WTC11 (cell line): ENCODE measurements around the gene PGPEP1.

Experiments
- ELF4 ChIP-seq: sonication (generic); formaldehyde crosslinking; IDR thresholded peaks from 2 replicates; pipeline ENCODE4 v1.8.1; 2022; ENCODE audit warnings: low read depth, mild to moderate bottlenecking, moderate library complexity, missing genetic modification reagents
- ESRRA ChIP-seq: sonication (generic); formaldehyde crosslinking; IDR thresholded peaks from 2 replicates; pipeline ENCODE4 v1.8.1; 2022; ENCODE audit warnings: mild to moderate bottlenecking, missing genetic modification reagents, borderline replicate concordance
- NR2C2 ChIP-seq: sonication (generic); formaldehyde crosslinking; IDR thresholded peaks from 2 replicates; pipeline ENCODE4 v1.8.0; 2022; ENCODE audit warnings: mild to moderate bottlenecking, missing genetic modification reagents
- SP1 ChIP-seq: sonication (generic); formaldehyde crosslinking; conservative IDR thresholded peaks from 2 replicates; pipeline ENCODE4 v1.8.1; 2022; ENCODE audit warnings: missing genetic modification reagents
- ZNF138 ChIP-seq: sonication (generic); formaldehyde crosslinking; conservative IDR thresholded peaks from 2 replicates; pipeline ENCODE4 v1.8.1; 2022; ENCODE audit warnings: mild to moderate bottlenecking, moderate library complexity, missing genetic modification reagents
- TF ChIP-seq, protein P1 (sequence below): fragments of 200-600 bp; IDR thresholded peaks from 2 replicates; pipeline ENCODE4 v1.8.0; 2022; ENCODE audit warnings: antibody characterized with exemption
- TF ChIP-seq, protein P2 (sequence below): sonication (generic); formaldehyde crosslinking; IDR thresholded peaks from 2 replicates; pipeline ENCODE4 v1.8.1; 2023; ENCODE audit warnings: mild to moderate bottlenecking, missing genetic modification reagents
- TF ChIP-seq, protein P3 (sequence below): sonication (generic); formaldehyde crosslinking; IDR thresholded peaks from 2 replicates; pipeline ENCODE4 v1.8.1; 2022; ENCODE audit warnings: low read depth, missing genetic modification reagents, borderline replicate concordance

DNA sequence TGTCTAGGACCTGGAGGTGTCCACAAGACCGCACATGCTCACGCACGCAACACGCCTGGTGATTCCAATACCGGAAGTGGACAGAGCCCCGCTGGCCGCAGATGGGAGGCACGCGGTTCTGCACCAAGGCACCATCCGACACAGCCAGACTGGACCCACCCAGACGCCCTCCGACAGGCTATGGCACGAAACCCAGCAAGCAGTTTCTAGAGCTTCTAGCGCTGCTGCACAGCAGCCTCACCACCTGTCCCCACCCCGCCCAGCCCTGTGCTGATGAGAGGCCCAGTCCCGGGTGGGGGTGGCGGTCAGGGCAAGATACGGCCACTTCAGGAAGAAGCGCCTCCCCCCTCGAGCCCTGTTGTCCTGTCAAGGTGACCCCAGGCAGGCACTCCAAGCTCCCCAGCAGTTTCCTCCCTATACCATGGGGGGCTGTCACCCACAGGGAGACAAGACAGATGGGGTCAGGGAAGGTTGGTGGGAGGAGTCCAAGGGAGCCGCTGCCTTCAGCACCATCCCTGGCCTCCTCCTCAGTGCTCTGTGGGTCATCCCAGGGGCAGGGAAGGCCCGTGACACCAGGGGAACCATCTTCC lies 28.8 kb upstream of the PGPEP1 start:
- TF ChIP-seq, protein P1, sequence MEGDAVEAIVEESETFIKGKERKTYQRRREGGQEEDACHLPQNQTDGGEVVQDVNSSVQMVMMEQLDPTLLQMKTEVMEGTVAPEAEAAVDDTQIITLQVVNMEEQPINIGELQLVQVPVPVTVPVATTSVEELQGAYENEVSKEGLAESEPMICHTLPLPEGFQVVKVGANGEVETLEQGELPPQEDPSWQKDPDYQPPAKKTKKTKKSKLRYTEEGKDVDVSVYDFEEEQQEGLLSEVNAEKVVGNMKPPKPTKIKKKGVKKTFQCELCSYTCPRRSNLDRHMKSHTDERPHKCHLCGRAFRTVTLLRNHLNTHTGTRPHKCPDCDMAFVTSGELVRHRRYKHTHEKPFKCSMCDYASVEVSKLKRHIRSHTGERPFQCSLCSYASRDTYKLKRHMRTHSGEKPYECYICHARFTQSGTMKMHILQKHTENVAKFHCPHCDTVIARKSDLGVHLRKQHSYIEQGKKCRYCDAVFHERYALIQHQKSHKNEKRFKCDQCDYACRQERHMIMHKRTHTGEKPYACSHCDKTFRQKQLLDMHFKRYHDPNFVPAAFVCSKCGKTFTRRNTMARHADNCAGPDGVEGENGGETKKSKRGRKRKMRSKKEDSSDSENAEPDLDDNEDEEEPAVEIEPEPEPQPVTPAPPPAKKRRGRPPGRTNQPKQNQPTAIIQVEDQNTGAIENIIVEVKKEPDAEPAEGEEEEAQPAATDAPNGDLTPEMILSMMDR: no peak
- TF ChIP-seq ELF4 (CRISPR knock-in tag) (no peak), ZNF138 (CRISPR knock-in tag) (no peak), ESRRA (CRISPR knock-in tag) (no peak), NR2C2 (CRISPR knock-in tag) (no peak), SP1 (CRISPR knock-in tag) (no peak)
- TF ChIP-seq, protein P2, sequence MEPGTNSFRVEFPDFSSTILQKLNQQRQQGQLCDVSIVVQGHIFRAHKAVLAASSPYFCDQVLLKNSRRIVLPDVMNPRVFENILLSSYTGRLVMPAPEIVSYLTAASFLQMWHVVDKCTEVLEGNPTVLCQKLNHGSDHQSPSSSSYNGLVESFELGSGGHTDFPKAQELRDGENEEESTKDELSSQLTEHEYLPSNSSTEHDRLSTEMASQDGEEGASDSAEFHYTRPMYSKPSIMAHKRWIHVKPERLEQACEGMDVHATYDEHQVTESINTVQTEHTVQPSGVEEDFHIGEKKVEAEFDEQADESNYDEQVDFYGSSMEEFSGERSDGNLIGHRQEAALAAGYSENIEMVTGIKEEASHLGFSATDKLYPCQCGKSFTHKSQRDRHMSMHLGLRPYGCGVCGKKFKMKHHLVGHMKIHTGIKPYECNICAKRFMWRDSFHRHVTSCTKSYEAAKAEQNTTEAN (CRISPR knock-in tag): no peak
- TF ChIP-seq, protein P3, sequence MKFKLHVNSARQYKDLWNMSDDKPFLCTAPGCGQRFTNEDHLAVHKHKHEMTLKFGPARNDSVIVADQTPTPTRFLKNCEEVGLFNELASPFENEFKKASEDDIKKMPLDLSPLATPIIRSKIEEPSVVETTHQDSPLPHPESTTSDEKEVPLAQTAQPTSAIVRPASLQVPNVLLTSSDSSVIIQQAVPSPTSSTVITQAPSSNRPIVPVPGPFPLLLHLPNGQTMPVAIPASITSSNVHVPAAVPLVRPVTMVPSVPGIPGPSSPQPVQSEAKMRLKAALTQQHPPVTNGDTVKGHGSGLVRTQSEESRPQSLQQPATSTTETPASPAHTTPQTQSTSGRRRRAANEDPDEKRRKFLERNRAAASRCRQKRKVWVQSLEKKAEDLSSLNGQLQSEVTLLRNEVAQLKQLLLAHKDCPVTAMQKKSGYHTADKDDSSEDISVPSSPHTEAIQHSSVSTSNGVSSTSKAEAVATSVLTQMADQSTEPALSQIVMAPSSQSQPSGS: no peak
